Medulla oblongata (tissue), 1 donor: ENCODE measurements around the gene TRPM4.
"Not testable (repeated sequence)": the region's sequence is repeated elsewhere in the genome, so short reads cannot be mapped to it uniquely, and the experiment has no call there.

Experiments
- DNase-seq: peaks from one replicate; pipeline ENCODE4 v3.0.0-alpha.2; 2015; ENCODE audit errors: extremely low spot score

Gene TRPM4

DNA sequence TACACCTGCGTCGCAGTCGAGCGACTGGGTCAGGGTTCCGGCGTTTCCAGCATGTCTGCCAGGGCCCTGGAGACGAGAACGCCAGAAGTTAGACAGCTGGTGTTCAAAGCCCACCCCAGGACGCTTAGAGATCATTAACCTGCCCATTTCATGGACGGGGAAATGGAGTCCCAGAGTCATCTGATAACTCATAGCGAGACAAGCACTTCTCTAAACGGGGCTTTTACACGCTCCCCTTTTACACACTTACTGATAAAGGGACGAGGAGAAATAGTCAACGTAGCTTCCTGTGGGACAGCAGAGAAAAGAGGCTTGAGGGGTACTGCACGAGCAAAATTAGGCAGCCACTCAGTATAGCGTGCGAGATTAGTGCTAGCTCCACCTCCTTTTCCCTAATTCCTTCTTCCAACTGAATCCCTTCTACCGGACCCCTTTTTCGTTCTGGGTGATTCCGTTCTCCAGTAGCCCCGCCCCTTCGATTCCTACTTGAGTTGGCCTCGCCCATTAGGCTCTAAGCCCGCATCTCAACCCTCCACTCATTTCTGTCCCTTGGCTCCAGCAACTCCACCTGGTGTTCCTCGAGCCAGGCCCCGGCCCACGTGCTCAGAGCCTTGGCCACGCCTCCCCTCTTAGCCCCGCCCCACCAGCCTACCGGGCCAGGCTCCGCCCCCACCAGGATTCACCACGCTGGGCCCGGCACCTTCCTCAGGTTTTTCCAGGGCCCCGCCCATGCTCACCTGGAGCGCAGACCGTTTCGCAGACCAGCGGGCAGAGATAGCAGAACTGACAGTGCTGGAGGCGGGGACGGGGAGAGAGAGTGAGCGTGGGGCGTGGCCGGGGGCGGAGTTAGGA is 6.1 kb upstream of the TRPM4 start:
- DNase-seq = no peak

DNA sequence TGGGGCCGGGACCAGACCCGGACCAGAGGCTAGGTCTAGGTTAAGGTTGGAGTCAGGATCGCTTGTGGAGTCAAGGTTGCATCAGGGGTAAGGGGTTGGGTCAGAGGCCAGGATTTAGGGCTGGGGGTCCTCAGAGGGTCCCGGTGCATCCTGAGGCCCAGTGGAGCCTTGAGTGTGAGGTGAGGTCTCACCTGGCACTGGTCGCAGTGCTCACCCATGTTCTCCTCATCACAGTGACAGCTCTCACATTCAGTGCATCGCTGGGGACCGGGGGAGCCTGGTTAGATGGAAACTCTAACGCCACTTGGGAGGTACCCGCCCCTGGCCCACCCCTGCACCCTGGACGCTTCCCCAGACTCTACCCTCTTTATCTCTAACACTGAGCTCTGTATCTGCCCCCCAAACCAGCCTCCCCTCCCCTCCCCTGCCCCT is 5.5 kb upstream of the TRPM4 start:
- DNase-seq = no peak

GRCh38 chr19:49153167-49153809 is 4.3 kb upstream of the TRPM4 start:
- DNase-seq = no peak

- no peak for DNase-seq
These were observed 3.3 kb upstream of the TRPM4 start for GRCh38 chr19:49154279-49154678.

DNA sequence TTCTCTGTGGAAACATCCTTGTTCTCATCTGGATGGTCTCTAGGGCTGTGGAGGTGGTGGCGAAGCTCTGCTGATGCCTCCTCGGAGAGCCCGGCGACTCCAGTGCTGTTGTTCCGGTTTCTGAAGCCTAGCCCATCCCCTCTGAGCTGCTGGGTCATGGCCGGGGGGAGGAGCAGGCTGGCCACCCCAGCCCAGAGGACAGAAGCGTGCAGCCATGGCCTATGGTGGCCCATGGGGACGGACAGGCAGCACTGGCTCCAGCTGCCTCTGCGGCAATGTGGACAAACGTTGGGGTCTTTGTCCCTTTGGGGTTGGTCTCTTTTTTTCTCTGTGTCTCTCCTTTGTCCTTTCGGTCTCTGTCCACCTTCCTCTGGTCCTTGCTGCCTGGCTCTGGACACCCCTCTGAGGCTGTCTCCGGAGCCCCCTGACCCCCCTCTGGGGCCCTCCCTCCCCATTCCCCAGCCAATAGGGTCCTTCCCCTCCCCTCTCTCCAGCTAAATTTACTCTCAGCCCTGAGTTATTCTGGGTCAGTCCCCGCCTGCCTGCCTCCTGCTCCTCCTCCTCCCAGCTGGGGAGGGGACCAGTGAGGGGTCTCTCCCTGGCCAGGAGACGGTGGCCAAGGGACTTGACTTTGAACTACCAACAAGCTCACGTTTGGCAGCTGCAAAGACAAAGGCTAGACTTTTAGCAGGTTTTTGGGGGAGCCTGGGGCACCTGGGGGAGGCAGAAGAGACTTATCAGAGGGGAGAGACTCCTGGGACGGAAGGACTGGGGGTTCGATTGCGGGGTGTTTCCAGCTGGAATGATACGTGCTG is 2.4 kb upstream of the TRPM4 start, which contains the start of gene HRC:
TSS of gene HRC (minus strand) at position 392 of the 815 bp plus-strand sequence. CDS start at position 233, 159 bp downstream.
- no peak for DNase-seq

DNA sequence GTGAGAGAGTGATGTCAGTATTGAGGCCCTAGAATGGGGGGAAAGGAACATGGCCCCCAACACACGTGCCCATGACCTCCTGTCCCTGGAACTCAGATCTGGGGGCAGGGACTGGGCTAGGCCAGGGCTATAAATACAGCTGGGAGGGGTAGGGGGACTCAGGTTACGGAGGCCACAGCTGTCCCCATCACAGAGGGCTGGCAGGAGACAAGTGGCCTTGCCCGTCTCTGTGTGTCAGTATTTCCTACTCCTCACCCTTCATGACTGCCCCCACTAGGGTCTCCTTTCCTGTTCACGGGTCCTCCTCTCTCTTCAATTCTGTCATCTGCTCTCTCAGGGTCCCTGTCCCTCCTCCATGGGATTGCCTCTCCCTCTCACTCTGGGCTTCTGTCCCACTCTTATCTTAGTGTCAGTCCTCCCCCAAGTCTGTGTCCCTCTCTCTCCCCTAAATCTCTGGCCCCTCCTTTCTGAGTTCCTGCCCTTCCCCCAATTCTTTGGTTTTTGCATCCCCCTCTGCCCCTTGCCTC is 1.7 kb upstream of the TRPM4 start:
- DNase-seq = no peak

GRCh38 chr19:49160450-49161189 is 3.0 kb downstream of the TRPM4 start:
- DNase-seq = no peak

DNA sequence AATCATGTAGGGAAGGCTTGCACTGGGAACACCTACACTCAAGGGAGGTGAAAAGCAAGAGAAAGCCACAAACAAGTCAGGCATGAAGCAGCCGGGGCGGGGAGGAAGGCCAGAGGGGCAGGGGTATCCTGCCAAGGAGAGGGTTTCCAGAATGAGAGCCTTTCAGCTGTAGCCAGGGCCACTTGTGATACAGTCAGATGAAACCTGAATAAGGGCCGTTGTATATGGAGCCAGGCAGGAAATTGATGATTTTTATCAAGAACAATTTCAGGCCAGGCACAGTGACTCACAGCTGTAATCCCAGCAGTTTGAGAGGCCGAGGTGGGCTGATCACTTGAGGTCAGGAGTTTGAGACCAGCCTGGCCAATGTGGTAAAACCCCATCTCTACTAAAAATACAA is 4.4 kb downstream of the TRPM4 start:
- DNase-seq = no peak

DNA sequence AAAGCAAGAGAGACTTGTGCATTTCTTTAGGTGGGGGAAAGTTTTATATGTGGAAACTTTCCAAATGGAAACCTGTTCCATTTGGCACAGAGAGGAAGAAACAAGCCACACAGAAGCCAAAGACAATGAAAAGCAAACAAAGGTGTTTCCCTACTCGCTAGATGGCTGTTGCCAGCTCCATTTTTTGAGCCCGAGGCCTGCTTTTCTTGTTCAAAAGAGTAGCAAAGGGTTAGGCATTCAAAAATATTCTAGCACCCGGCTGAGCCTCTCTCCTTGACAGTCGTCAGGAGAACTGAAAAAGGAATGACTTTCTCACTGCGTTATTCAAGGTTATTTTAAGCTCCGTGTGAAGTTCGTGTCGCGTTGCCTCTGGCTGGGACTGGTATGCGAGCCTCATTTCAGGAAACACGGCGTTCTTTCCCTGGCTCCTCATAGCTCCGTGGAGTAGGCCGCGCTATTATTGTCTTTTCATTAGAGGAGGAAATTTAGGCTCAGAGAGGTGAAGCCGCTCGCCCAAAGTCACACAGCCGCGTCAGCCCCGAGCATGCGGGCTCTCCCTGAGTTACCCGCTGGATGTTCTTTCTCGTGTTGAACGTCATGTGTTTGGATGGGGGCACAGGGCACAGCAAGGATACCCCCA is 7.6 kb downstream of the TRPM4 start:
- no peak for DNase-seq

DNA sequence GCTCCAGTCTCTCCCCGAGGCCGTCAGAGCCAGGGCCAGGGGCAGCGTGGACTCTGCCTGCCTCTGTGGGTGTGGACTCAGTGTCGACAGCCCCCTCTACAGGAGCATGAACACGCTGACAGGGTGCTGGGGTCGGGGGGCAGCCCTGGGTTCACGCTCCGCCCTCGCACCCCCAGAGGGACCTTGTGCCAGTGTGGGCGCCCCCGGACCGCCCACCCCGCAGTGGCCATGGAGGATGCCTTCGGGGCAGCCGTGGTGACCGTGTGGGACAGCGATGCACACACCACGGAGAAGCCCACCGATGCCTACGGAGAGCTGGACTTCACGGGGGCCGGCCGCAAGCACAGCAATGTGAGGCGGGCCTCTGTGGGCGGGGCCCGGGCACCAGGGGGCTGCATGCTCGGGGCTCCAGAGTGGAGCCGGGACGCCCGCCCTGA is 8.3 kb downstream of the TRPM4 start:
- DNase-seq = no peak

GRCh38 chr19:49167857-49168409 is 10.3 kb downstream of the TRPM4 start:
- DNase-seq = no peak

DNA sequence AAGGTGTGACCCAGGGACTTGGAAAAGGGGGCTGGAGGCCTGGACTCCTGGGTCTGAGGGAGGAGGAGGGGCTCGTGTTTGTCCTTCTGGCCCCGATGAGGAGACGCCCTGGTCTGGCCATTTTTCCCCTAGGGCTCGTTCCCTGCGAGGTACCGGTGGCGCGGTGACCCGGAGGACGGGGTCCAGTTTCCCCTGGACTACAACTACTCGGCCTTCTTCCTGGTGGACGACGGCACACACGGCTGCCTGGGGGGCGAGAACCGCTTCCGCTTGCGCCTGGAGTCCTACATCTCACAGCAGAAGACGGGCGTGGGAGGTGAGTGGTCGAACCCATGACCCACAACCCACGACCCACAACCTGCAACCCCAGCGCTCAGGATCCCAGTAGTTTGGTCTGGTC is 10.8 kb downstream of the TRPM4 start:
- no peak for DNase-seq

- no peak for DNase-seq
These were observed 15.6 kb downstream of the TRPM4 start for GRCh38 chr19:49173198-49173597.

DNA sequence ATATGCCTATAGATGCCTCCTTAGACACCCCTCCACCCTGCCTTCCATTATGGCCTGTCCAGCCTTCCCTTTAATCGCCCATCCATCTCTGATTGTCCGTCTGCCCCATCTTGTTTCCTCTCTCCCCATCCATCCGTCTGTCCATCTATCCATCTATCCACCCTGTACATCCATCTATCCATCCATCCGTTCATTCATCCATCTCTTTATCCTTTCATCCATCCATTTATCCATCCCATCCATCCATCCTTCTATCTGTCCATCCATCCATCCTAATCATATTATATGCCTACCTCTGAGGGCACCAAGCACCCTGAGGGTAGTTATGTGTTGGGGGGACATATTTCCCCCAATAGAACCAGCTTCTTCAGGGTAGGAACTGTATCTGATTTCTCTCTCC is 23.1 kb downstream of the TRPM4 start:
- no peak for DNase-seq

GRCh38 chr19:49182010-49182847 is 24.6 kb downstream of the TRPM4 start:
- DNase-seq = not testable (repeated sequence)

- DNase-seq = no peak
These were observed 25.3 kb downstream of the TRPM4 start for GRCh38 chr19:49182848-49183375.

DNA sequence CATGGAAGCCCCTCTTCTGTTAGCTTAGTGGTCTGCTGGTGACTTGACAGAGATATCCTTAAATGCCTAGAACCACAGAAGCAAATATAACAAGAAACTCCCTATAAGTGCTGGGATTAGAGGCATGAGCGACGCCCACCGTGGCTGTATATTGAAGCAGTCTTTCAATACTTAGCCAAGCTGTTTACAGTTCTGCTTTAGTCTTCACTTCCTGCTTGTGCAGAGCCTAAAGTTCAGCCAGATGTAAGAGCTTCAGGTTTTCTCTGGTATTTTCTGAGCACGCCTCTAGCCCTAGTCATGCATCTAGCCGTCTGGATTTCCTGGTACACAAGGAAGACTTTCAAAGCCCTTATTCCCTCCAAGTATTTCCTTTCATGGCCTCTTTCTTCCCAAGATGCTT is 28.5 kb downstream of the TRPM4 start:
- peak; percentile 7 for DNase-seq

GRCh38 chr19:49188626-49189200 is 31.1 kb downstream of the TRPM4 start:
- DNase-seq = no peak

GRCh38 chr19:49189259-49189658 is 31.7 kb downstream of the TRPM4 start:
- DNase-seq = no peak
